ENCODE data around the gene S100A12. TPM values are rescaled to one million over a fixed set of nuclear protein-coding genes. Genes with fewer than 3 reads are reported as not detected.

The S100A12 gene
- total RNA-seq, 1 experiment from 2014 or later, result not detected

DNA sequence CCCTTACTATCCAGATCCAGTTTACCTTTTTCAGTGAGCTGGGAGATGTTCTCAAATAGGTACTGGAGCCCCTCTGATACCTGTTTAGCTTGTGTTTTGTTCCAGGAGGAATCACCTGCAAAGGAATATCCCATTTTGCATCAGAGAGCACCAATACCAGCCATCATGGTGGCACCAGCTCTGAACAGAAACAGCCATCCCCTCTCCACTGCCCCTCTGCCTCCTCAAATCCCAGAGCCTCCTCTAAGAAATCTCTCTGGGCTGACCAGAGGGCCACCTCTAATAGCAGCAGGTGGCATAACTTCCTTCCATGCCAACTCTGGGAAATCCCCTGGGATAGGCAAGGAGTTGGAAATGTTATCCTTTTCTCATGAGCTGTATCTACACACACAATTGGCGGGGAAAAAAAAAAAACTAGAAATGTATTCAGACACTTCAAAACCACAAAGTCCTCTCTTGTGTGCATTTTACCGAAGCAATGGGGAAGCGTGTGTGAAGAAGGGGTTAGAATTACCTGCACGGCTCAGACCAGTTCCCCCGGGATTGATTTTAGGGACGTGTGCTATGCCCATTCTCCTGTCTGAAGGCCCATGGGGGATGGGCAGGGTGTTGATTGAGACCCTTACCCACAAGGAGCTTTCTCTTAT is 29.2 kb downstream of the S100A12 start:
- intact Hi-C loops (cut with micrococcal nuclease; ENCODE audit: unreplicated experiment), result no loop called here
- no peaks in the 10 kb centered on the region for H4K20me1 ChIP-seq (ENCODE audit: insufficient read depth)
- no peak for TF ChIP-seq EZH2 (IDR thresholded peaks at IDR 0.05; ENCODE audit: low read depth)
- TF ChIP-seq CTCF (conservative IDR thresholded peaks at IDR 0.05), result no peak
- ChIA-PET POLR2A (ENCODE audit: unreplicated experiment) (no interaction called here), CTCF (no interaction called here)
- DNase-seq, result no peak
- no peaks in the 10 kb centered on the region for H3K9me3 ChIP-seq (ENCODE audit: insufficient read depth, low read depth)
- no peaks in the 10 kb centered on the region for H3K4me1 ChIP-seq (replicated peaks; ENCODE audit: insufficient read depth)
- H3K36me3 ChIP-seq (ENCODE audit: low read depth), result no peaks in the 10 kb centered on the region
- no peak overlapping the region for H3K4me3 ChIP-seq
- no peak overlapping the region for H2AFZ ChIP-seq
- H3K79me2 ChIP-seq (ENCODE audit: low read depth), result no peaks in the 10 kb centered on the region
- no TSS peak for BruUV-seq (replicated peaks)
- no peaks in the 10 kb centered on the region for H3F3A ChIP-seq (ENCODE audit: insufficient read depth, low read depth)
- no peaks in the 10 kb centered on the region for H3K9me2 ChIP-seq (ENCODE audit: insufficient read depth)
- no peak overlapping the region for H3K27ac ChIP-seq
- peaks cover 38% of the 10 kb centered on the region for H3K27me3 ChIP-seq (ENCODE audit: insufficient read depth, low read depth)
- no peak overlapping the region for H3K4me2 ChIP-seq

DNA sequence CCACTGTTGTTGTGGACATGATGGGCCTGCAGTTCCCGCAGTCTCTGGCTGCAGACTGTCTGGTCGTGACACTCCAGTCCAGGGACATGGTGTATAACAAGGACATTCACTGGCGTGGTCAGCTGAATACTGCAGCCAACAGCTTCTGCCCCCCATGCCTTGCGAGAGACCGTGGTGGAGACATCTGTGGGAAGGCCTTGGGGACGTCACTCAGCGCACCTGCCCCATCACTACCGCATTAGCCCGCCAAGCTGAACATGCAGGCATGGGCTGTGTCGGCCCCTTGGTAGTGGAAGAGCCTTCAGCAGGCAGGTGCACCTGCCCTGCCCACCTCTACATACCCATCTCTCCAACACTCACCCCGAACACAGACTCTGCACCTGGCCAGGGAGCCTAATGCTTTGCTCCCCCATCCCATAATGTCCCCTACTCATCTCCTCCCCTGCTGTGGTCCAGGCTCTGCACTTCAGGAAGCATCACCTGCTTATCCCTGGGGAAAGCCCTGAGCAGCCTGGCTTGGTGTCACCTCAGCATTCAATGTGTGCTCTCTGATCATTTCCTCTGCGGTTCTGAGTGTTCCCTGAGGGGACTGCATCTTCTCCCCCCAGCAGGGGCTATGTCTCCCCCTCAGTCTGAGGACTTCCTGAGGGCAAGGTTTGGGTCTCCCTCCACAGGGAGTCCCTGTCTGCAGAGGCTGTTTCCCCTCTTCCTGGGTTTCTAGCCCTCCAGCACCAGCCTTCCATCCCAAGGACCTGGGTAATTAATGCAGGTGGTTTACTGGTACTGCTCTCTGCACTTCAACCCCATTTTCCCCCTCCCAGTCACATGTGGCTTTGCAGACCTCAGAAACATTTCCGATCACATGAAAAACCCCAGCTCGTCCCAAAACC is 30.0 kb downstream of the S100A12 start:
- peaks cover 44% of the 10 kb centered on the region for H3K27me3 ChIP-seq (ENCODE audit: insufficient read depth, low read depth)
- ChIA-PET CTCF (no interaction called here), POLR2A (ENCODE audit: unreplicated experiment) (no interaction called here)
- DNase-seq, result no peak
- H3K36me3 ChIP-seq (ENCODE audit: low read depth), result no peaks in the 10 kb centered on the region
- no peaks in the 10 kb centered on the region for H3K9me2 ChIP-seq (ENCODE audit: insufficient read depth)
- H3K9me3 ChIP-seq (ENCODE audit: insufficient read depth, low read depth), result no peaks in the 10 kb centered on the region
- intact Hi-C loops (cut with micrococcal nuclease; ENCODE audit: unreplicated experiment), result no loop called here
- H3K27ac ChIP-seq, result no peak overlapping the region
- no peaks in the 10 kb centered on the region for H4K20me1 ChIP-seq (ENCODE audit: insufficient read depth)
- no peak overlapping the region for H2AFZ ChIP-seq
- H3K4me1 ChIP-seq (replicated peaks; ENCODE audit: insufficient read depth), result no peaks in the 10 kb centered on the region
- TF ChIP-seq CTCF (conservative IDR thresholded peaks at IDR 0.05) (no peak), EZH2 (IDR thresholded peaks at IDR 0.05; ENCODE audit: low read depth) (no peak)
- no peak overlapping the region for H3K4me3 ChIP-seq
- H3F3A ChIP-seq (ENCODE audit: insufficient read depth, low read depth), result no peaks in the 10 kb centered on the region
- H3K79me2 ChIP-seq (ENCODE audit: low read depth), result no peaks in the 10 kb centered on the region
- BruUV-seq (replicated peaks), result no TSS peak
- H3K4me2 ChIP-seq, result no peak overlapping the region

DNA sequence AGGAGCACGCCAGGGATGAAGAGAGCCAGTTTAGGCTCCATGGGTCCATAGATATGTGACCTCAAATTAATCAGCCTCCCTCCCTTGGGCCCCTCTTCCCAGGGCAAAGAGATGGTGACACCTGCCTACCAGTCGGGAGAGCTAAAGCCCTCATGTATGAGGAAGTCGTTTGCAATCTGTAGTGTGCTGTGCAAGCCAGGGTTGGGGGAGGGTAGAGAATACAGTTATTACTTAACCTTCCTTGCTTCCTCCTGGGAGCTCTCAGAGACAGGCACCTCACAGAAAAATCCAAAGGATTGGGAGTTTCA is 30.7 kb downstream of the S100A12 start:
- TF ChIP-seq CTCF (conservative IDR thresholded peaks at IDR 0.05), result no peak
- no peak for TF ChIP-seq EZH2 (IDR thresholded peaks at IDR 0.05; ENCODE audit: low read depth)
- CTCF ChIA-PET, result no interaction called here
- peaks cover 46% of the 10 kb centered on the region for H3K27me3 ChIP-seq (ENCODE audit: insufficient read depth, low read depth)
- POLR2A ChIA-PET (ENCODE audit: unreplicated experiment), result no interaction called here
- no peaks in the 10 kb centered on the region for H3F3A ChIP-seq (ENCODE audit: insufficient read depth, low read depth)
- BruUV-seq (replicated peaks), result no TSS peak
- H3K4me2 ChIP-seq, result no peak overlapping the region
- no peak overlapping the region for H3K27ac ChIP-seq
- H4K20me1 ChIP-seq (ENCODE audit: insufficient read depth), result no peaks in the 10 kb centered on the region
- H3K4me1 ChIP-seq (replicated peaks; ENCODE audit: insufficient read depth), result no peaks in the 10 kb centered on the region
- no peaks in the 10 kb centered on the region for H3K9me3 ChIP-seq (ENCODE audit: insufficient read depth, low read depth)
- no peak overlapping the region for H3K4me3 ChIP-seq
- intact Hi-C loops (cut with micrococcal nuclease; ENCODE audit: unreplicated experiment), result no loop called here
- no peaks in the 10 kb centered on the region for H3K36me3 ChIP-seq (ENCODE audit: low read depth)
- no peaks in the 10 kb centered on the region for H3K79me2 ChIP-seq (ENCODE audit: low read depth)
- no peaks in the 10 kb centered on the region for H3K9me2 ChIP-seq (ENCODE audit: insufficient read depth)
- DNase-seq, result no peak
- no peak overlapping the region for H2AFZ ChIP-seq
